ENCODE measurements around the gene CASKIN2.

Gene CASKIN2

GRCh38 chr17:75553295-75554110 is 38.2 kb upstream of the CASKIN2 start:
- DNase-seq (ENCODE audit: low spot score in 2 of 2) (no peak), ATAC-seq (ENCODE audit: low read depth) (no peak)
- Mint-ChIP-seq H3K27me3 (no peaks in the 10 kb centered on the region), H3K9me3 (no peaks in the 10 kb centered on the region), H3K27ac (no peak overlapping the region), H3K4me1 (peaks cover 4% of the 10 kb centered on the region), H3K4me3 (no peak overlapping the region), H3K36me3 (peaks cover 1% of the 10 kb centered on the region)

- Mint-ChIP-seq H3K36me3 (peaks cover 1% of the 10 kb centered on the region), H3K4me1 (peaks cover 4% of the 10 kb centered on the region), H3K9me3 (no peaks in the 10 kb centered on the region), H3K27ac (no peak overlapping the region), H3K27me3 (no peaks in the 10 kb centered on the region), H3K4me3 (no peak overlapping the region)
- no peak for ATAC-seq (ENCODE audit: low read depth)
- DNase-seq (ENCODE audit: low spot score in 2 of 2), result no peak
These were observed 37.3 kb upstream of the CASKIN2 start for GRCh38 chr17:75552425-75553294.

GRCh38 chr17:75551266-75551665 is 35.9 kb upstream of the CASKIN2 start:
- Mint-ChIP-seq H3K27me3 (no peaks in the 10 kb centered on the region), H3K4me3 (no peak overlapping the region), H3K9me3 (no peaks in the 10 kb centered on the region), H3K4me1 (peaks cover 4% of the 10 kb centered on the region), H3K36me3 (peaks cover 3% of the 10 kb centered on the region), H3K27ac (no peak overlapping the region)
- no peak for DNase-seq (ENCODE audit: low spot score in 2 of 2)
- no peak for ATAC-seq (ENCODE audit: low read depth)

GRCh38 chr17:75550139-75550465 is 34.8 kb upstream of the CASKIN2 start:
- no peak overlapping the region for H3K27ac Mint-ChIP-seq
- DNase-seq (ENCODE audit: low spot score in 2 of 2), result no peak
- H3K9me3 Mint-ChIP-seq, result no peaks in the 10 kb centered on the region
- no peak overlapping the region for H3K4me3 Mint-ChIP-seq
- peaks cover 4% of the 10 kb centered on the region for H3K36me3 Mint-ChIP-seq
- no peaks in the 10 kb centered on the region for H3K27me3 Mint-ChIP-seq
- peaks cover 4% of the 10 kb centered on the region for H3K4me1 Mint-ChIP-seq
- no peak for ATAC-seq (ENCODE audit: low read depth)

- H3K27me3 Mint-ChIP-seq, result no peaks in the 10 kb centered on the region
- no peak for ATAC-seq (ENCODE audit: low read depth)
- no peak overlapping the region for H3K27ac Mint-ChIP-seq
- no peaks in the 10 kb centered on the region for H3K9me3 Mint-ChIP-seq
- no peak overlapping the region for H3K4me3 Mint-ChIP-seq
- DNase-seq (ENCODE audit: low spot score in 2 of 2), result no peak
- H3K36me3 Mint-ChIP-seq, result peaks cover 4% of the 10 kb centered on the region
- peaks cover 4% of the 10 kb centered on the region for H3K4me1 Mint-ChIP-seq
These were observed 34.2 kb upstream of the CASKIN2 start for GRCh38 chr17:75549246-75550138.

GRCh38 chr17:75548813-75549212 is 33.5 kb upstream of the CASKIN2 start:
- ATAC-seq (ENCODE audit: low read depth) (peak; percentile 38), DNase-seq (ENCODE audit: low spot score in 2 of 2) (no peak)
- H3K4me3 Mint-ChIP-seq, result no peak overlapping the region
- H3K27ac Mint-ChIP-seq, result no peak overlapping the region
- peaks cover 4% of the 10 kb centered on the region for H3K4me1 Mint-ChIP-seq
- H3K36me3 Mint-ChIP-seq, result peaks cover 4% of the 10 kb centered on the region
- H3K9me3 Mint-ChIP-seq, result no peaks in the 10 kb centered on the region
- no peaks in the 10 kb centered on the region for H3K27me3 Mint-ChIP-seq

- Mint-ChIP-seq H3K4me1 (peaks cover 6% of the 10 kb centered on the region), H3K36me3 (peaks cover 4% of the 10 kb centered on the region), H3K9me3 (no peaks in the 10 kb centered on the region), H3K27ac (no peak overlapping the region), H3K4me3 (no peak overlapping the region), H3K27me3 (no peaks in the 10 kb centered on the region)
- DNase-seq (ENCODE audit: low spot score in 2 of 2), result no peak
- no peak for ATAC-seq (ENCODE audit: low read depth)
These were observed 31.8 kb upstream of the CASKIN2 start for GRCh38 chr17:75547091-75547490.

- no peaks in the 10 kb centered on the region for H3K9me3 Mint-ChIP-seq
- peaks cover 6% of the 10 kb centered on the region for H3K36me3 Mint-ChIP-seq
- no peak overlapping the region for H3K27ac Mint-ChIP-seq
- H3K27me3 Mint-ChIP-seq, result no peaks in the 10 kb centered on the region
- peaks cover 7% of the 10 kb centered on the region for H3K4me1 Mint-ChIP-seq
- H3K4me3 Mint-ChIP-seq, result no peak overlapping the region
- ATAC-seq (ENCODE audit: low read depth) (no peak), DNase-seq (ENCODE audit: low spot score in 2 of 2) (no peak)
These were observed 30.8 kb upstream of the CASKIN2 start for GRCh38 chr17:75546181-75546580.

GRCh38 chr17:75544250-75544649 is 28.9 kb upstream of the CASKIN2 start:
- no peaks in the 10 kb centered on the region for H3K9me3 Mint-ChIP-seq
- H3K27ac Mint-ChIP-seq, result no peak overlapping the region
- no peak for DNase-seq (ENCODE audit: low spot score in 2 of 2)
- peaks cover 7% of the 10 kb centered on the region for H3K4me1 Mint-ChIP-seq
- no peaks in the 10 kb centered on the region for H3K27me3 Mint-ChIP-seq
- peaks cover 7% of the 10 kb centered on the region for H3K36me3 Mint-ChIP-seq
- no peak for ATAC-seq (ENCODE audit: low read depth)
- H3K4me3 Mint-ChIP-seq, result no peak overlapping the region

- no peak overlapping the region for H3K4me3 Mint-ChIP-seq
- no peaks in the 10 kb centered on the region for H3K9me3 Mint-ChIP-seq
These were observed 27.5 kb upstream of the CASKIN2 start for GRCh38 chr17:75542728-75543336.

GRCh38 chr17:75542229-75542628 is 26.9 kb upstream of the CASKIN2 start:
- Mint-ChIP-seq H3K4me3 (no peak overlapping the region), H3K4me1 (peaks cover 3% of the 10 kb centered on the region), H3K27me3 (no peaks in the 10 kb centered on the region), H3K27ac (peak overlapping the region; percentile 24), H3K9me3 (no peaks in the 10 kb centered on the region), H3K36me3 (peaks cover 11% of the 10 kb centered on the region)
- ATAC-seq (ENCODE audit: low read depth) (no peak), DNase-seq (ENCODE audit: low spot score in 2 of 2) (no peak)

More at GRCh38 chr17:75542728-75543336, 27.5 kb upstream of the CASKIN2 start:
- Mint-ChIP-seq H3K27me3 (no peaks in the 10 kb centered on the region), H3K36me3 (peaks cover 11% of the 10 kb centered on the region), H3K4me1 (peaks cover 3% of the 10 kb centered on the region), H3K27ac (no peak overlapping the region)
- ATAC-seq (ENCODE audit: low read depth) (no peak), DNase-seq (ENCODE audit: low spot score in 2 of 2) (no peak)

GRCh38 chr17:75540923-75541503 is 25.7 kb upstream of the CASKIN2 start:
- Mint-ChIP-seq H3K9me3 (no peaks in the 10 kb centered on the region), H3K36me3 (peaks cover 8% of the 10 kb centered on the region), H3K27ac (no peak overlapping the region), H3K27me3 (no peaks in the 10 kb centered on the region), H3K4me3 (no peak overlapping the region), H3K4me1 (peaks cover 3% of the 10 kb centered on the region)
- no peak for DNase-seq (ENCODE audit: low spot score in 2 of 2)
- ATAC-seq (ENCODE audit: low read depth), result no peak

GRCh38 chr17:75539967-75540729 is 24.8 kb upstream of the CASKIN2 start:
- Mint-ChIP-seq H3K4me3 (no peak overlapping the region), H3K4me1 (peaks cover 3% of the 10 kb centered on the region), H3K36me3 (peaks cover 8% of the 10 kb centered on the region), H3K9me3 (no peaks in the 10 kb centered on the region), H3K27me3 (no peaks in the 10 kb centered on the region), H3K27ac (no peak overlapping the region)
- DNase-seq (ENCODE audit: low spot score in 2 of 2), result no peak
- ATAC-seq (ENCODE audit: low read depth), result no peak

All from memory B cell (primary cell).